ENCODE data around the gene CPXM2.

CPXM2 gene

DNA sequence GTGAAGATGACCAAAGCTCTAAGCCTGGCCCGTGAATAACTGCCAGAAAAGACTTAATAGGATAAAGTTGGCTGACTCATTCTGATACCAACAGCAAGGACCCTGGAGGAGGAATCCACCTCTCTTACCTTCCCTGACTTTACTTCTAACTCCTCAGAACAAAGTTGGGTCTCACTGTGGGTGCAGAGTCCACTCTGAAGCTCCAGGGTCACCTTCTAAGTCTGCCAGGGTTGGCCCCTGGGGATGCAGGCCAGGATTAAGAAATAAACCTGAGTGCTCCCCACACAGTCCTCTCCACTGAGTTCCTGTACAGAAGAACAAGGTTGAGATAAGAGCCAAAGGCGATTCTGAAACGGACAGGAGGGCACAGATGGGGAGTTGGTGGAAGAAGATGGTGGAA lies 171.1 kb downstream of the CPXM2 start:
- Histone ChIP-seq H3K9ac (no peak overlapping the region), H3K27me3 (no peaks in the 10 kb centered on the region), H3K27ac (no peak overlapping the region), H3K4me3 (no peak overlapping the region), H3K9me3 (0 out of 2 replicates have a peak, but pooled peaks cover 7% of the 10 kb centered on the region), H3K36me3 (no peaks in the 10 kb centered on the region), H3K4me1 (no peaks in the 10 kb centered on the region), H3K4me2 (no peak overlapping the region), H4K20me1 (no peaks in the 10 kb centered on the region)
- TF ChIP-seq Cebpa-rat (IDR thresholded peaks at IDR 0.05), result no peak

DNA sequence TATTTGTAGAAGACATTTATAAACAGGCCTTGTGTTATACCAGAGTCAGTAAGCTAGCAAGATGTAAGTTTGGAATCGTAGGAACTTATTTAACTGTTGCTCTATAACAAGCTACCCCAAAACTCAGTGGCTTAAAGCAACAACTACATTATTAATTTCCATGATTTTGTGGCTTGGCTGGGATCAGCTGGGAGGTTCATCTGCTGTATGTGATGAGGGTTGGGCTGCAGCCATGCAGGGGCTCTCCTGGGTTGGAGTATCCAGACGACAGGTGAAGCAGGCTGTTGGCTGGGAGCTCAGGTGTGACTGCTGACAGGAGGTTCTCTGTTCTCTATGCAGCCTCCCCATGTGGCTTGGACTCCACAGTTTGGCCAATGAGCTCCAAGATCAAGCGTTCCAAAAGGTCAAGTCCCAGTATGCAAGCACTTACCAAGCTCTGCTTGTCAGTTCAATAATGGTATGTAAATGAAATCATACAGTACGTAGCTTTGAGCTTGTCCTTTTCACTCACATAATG lies 173.0 kb downstream of the CPXM2 start:
- no peaks in the 10 kb centered on the region for H3K27me3 ChIP-seq
- TF ChIP-seq Cebpa-rat (IDR thresholded peaks at IDR 0.05), result no peak

DNA sequence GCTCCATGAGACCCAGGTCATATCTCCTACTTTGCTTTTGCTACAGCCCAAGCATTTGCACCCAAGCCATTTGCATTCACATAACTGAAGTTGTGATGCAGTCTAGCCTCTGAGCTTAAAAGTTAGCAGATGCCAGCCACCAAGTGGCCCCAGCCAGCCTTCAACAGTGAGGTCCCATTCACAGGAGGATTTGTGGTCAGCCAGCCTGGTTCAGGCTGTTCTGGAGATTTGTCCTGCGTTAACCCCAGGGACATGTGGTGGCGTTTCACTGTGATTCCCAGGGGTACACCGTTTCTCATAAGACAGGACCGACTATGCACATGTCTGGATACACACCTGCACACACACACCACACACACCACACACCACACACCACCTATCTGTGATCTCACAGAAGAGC lies 174.3 kb downstream of the CPXM2 start:
- H3K9ac ChIP-seq, result no peak overlapping the region
- TF ChIP-seq Cebpa-rat (IDR thresholded peaks at IDR 0.05), result no peak

More for the DNA sequence above, 173.0 kb downstream of the CPXM2 start:
- Histone ChIP-seq H3K4me2 (no peak overlapping the region), H4K20me1 (no peaks in the 10 kb centered on the region), H3K4me1 (no peaks in the 10 kb centered on the region), H3K9me3 (0 out of 2 replicates have a peak, but pooled peaks cover 7% of the 10 kb centered on the region), H3K9ac (no peak overlapping the region), H3K4me3 (no peak overlapping the region), H3K27ac (no peak overlapping the region), H3K36me3 (no peaks in the 10 kb centered on the region)

DNA sequence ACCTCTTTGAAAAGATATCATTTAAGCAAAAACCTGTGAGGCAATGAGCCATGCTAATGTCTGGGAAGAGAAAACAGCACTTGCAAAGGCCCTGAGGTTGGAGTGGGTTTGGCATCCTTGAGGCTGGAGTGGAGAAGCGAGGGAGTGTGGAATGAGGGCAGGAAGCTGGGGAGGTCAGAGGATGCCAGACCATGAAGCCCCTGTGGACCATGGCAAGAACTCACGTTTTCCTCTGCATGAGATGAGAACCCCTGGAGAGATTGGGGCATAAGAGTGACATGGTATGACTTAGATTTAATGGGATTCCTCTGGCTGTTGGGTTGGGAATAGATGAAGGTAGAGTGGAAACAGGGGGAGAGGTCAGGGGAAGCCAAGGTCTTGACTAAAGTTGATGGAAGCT lies 176.1 kb downstream of the CPXM2 start:
- H3K36me3 ChIP-seq, result no peaks in the 10 kb centered on the region
- no peaks in the 10 kb centered on the region for H3K4me1 ChIP-seq
- peaks cover 12% of the 10 kb centered on the region; the same call in 1 of the 2 replicates for H3K9me3 ChIP-seq
- no peaks in the 10 kb centered on the region for H4K20me1 ChIP-seq
- TF ChIP-seq Cebpa-rat (IDR thresholded peaks at IDR 0.05), result no peak
- no peaks in the 10 kb centered on the region for H3K27me3 ChIP-seq
- H3K4me2 ChIP-seq, result no peak overlapping the region
- no peak overlapping the region for H3K4me3 ChIP-seq
- H3K27ac ChIP-seq, result no peak overlapping the region
- no peak overlapping the region for H3K9ac ChIP-seq

More for the DNA sequence above, 174.3 kb downstream of the CPXM2 start:
- Histone ChIP-seq H3K36me3 (no peaks in the 10 kb centered on the region), H3K4me1 (no peaks in the 10 kb centered on the region), H3K27ac (no peak overlapping the region), H4K20me1 (no peaks in the 10 kb centered on the region), H3K9me3 (peaks cover 12% of the 10 kb centered on the region; the same call in 1 of the 2 replicates), H3K4me2 (no peak overlapping the region), H3K27me3 (no peaks in the 10 kb centered on the region), H3K4me3 (no peak overlapping the region)

DNA sequence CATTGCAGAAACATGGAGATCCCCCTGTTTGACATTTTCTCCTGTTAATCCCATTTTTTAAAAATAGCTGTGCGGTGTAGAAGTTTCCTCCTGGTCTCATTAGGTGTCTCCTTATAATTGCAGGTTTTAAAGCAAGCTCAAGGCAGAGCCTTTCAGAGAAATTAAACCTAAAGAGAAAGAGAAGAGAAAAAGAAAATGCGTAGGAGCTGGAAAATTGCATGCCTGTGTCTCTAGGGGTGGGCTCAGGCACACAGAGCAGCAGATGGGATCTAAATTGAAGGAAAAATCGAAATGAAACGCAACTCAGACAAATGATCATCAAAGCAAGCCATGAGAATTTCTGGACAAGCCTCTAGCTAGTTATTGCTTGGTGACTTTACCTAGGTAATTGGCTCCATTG lies 185.4 kb downstream of the CPXM2 start:
- Histone ChIP-seq H3K27me3 (no peaks in the 10 kb centered on the region), H4K20me1 (no peaks in the 10 kb centered on the region), H3K9ac (no peak overlapping the region), H3K36me3 (no peaks in the 10 kb centered on the region), H3K4me3 (no peak overlapping the region), H3K4me1 (no peaks in the 10 kb centered on the region), H3K9me3 (no peaks in the 10 kb centered on the region), H3K27ac (no peak overlapping the region), H3K4me2 (no peak overlapping the region)
- no peak for TF ChIP-seq Cebpa-rat (IDR thresholded peaks at IDR 0.05)

DNA sequence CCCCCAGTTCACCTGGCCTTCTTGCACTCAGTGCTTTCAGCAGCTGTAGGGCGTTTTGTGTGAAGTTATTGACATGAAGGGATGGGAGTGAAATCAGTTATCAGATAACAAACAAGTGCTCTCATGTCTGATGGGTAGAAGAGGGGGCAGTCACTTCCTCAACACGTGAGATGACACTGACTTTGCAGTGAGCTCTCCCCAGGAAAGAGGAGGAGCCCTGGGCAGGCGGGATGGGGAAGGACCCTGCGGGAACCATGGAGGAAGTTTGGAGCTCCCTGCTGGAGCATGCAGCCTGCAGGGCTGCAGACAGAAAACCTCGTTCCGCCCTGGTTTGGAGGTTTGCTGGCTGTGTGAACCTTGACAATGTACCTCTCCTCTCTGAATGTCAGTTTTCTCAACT lies 186.8 kb downstream of the CPXM2 start:
- no peaks in the 10 kb centered on the region for H4K20me1 ChIP-seq
- no peaks in the 10 kb centered on the region for H3K36me3 ChIP-seq
- no peaks in the 10 kb centered on the region for H3K4me1 ChIP-seq
- no peaks in the 10 kb centered on the region for H3K27me3 ChIP-seq
- no peak overlapping the region for H3K4me2 ChIP-seq
- H3K9ac ChIP-seq, result no peak overlapping the region
- H3K9me3 ChIP-seq, result no peaks in the 10 kb centered on the region
- no peak for TF ChIP-seq Cebpa-rat (IDR thresholded peaks at IDR 0.05)
- H3K4me3 ChIP-seq, result no peak overlapping the region
- no peak overlapping the region for H3K27ac ChIP-seq

DNA sequence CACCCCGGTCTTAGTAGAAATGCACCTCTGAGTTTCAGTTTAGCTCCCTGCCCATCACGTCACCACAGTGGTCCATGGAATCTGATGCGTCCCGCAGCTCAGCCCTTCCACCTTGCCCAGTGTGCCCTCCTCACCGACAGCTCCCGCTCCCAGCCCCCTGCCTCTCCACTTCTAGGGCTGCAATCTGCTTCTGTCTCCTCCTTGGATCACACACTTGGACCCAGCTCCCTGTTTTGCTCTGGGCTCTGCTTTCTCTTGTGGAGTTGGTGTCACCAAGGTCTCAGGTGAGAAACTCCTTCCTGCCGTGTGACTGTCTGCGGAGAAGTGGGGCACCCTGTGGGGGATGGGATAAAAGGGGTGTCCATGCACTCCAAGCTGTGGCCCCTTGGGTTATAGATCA lies 187.5 kb downstream of the CPXM2 start:
- Histone ChIP-seq H3K27ac (no peak overlapping the region), H3K9ac (no peak overlapping the region), H3K36me3 (no peaks in the 10 kb centered on the region), H3K4me1 (no peaks in the 10 kb centered on the region), H3K9me3 (no peaks in the 10 kb centered on the region), H3K4me3 (no peak overlapping the region), H3K4me2 (no peak overlapping the region), H3K27me3 (no peaks in the 10 kb centered on the region), H4K20me1 (no peaks in the 10 kb centered on the region)
- TF ChIP-seq Cebpa-rat (IDR thresholded peaks at IDR 0.05), result no peak

DNA sequence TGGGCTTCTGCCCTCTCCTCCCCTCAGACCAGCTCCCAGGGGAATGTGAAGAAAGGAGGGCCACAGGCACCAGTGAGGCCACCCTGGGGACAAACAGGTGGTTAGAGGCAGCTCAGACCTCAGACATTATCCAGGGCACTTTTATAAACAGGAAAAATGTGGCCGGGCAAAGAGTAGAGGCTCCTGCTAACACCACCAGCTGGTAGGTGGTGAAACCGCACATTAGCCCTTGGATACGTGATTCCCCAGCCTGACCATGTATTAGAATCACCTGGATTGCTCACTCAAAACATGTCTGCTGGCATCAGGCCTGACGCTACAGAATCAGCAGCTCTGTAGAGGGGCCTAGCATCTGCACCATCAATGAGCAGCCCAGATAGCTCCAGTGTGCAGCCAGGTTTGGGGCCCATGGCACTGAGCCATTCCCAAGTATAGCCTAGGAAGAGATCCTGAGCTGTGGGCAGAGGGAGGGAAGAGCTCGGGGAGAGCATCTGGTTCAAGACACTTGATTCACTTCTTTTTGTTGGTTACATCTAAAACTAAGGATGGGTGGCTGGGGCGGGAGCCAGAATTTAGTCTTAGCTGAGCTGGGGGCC lies 188.3 kb downstream of the CPXM2 start:
- no peak overlapping the region for H3K4me3 ChIP-seq
- H3K36me3 ChIP-seq, result no peaks in the 10 kb centered on the region
- H3K4me2 ChIP-seq, result no peak overlapping the region
- no peaks in the 10 kb centered on the region for H4K20me1 ChIP-seq
- no peaks in the 10 kb centered on the region for H3K9me3 ChIP-seq
- H3K4me1 ChIP-seq, result no peaks in the 10 kb centered on the region
- TF ChIP-seq Cebpa-rat (IDR thresholded peaks at IDR 0.05), result no peak
- no peaks in the 10 kb centered on the region for H3K27me3 ChIP-seq
- no peak overlapping the region for H3K9ac ChIP-seq
- no peak overlapping the region for H3K27ac ChIP-seq

All from BLaER1 (cell line).